Neural progenitor cell (in vitro differentiated cells): ENCODE measurements around the gene STK39. TPM values are rescaled to one million over a fixed set of nuclear protein-coding genes. Genes with fewer than 3 reads are reported as not detected.

Experiments
- DNase-seq: peaks from one replicate; pipeline ENCODE4 v3.0.0-alpha.2; 2016; ENCODE audit warnings: low spot score
- H2AFZ ChIP-seq: fragments of 200-600 bp; sonication (generic); replicated peaks from 2 replicates; pipeline ENCODE4 v1.6.1; 2016; ENCODE audit warnings: antibody characterized with exemption
- H3F3A ChIP-seq: fragments of 200-600 bp; sonication (generic); 2 replicates; pipeline ENCODE4 v1.6.1; 2016; ENCODE audit warnings: antibody characterized with exemption, low read depth
- H3K27ac ChIP-seq: fragments of 200-600 bp; sonication (generic); 2 replicates; pipeline ENCODE4 v1.5.1; 2016; ENCODE audit warnings: mild to moderate bottlenecking
- H3K27me3 ChIP-seq: fragments of 200-600 bp; sonication (generic); 2 replicates; pipeline ENCODE4 v1.6.1; 2016; ENCODE audit warnings: mild to moderate bottlenecking, moderate library complexity
- H3K36me3 ChIP-seq: fragments of 200-600 bp; sonication (generic); 2 replicates; pipeline ENCODE4 v1.5.1; 2016
- H3K4me1 ChIP-seq: fragments of 200-600 bp; sonication (generic); 2 replicates; pipeline ENCODE4 v1.6.1; 2016; ENCODE audit warnings: mixed run types
- H3K4me2 ChIP-seq: fragments of 200-600 bp; sonication (generic); 2 replicates; pipeline ENCODE4 v1.6.1; 2016
- H3K4me3 ChIP-seq: fragments of 200-600 bp; sonication (generic); 2 replicates; pipeline ENCODE4 v1.5.1; 2016
- H3K79me2 ChIP-seq: fragments of 200-600 bp; sonication (generic); 2 replicates; pipeline ENCODE4 v1.6.1; 2016; ENCODE audit warnings: low read depth
- H3K9ac ChIP-seq: fragments of 200-600 bp; sonication (generic); 2 replicates; pipeline ENCODE4 v1.6.1; 2016
- H3K9me3 ChIP-seq: fragments of 200-600 bp; sonication (generic); 2 replicates; pipeline ENCODE4 v1.5.1; 2016; ENCODE audit warnings: low read depth
- H4K20me1 ChIP-seq: fragments of 200-600 bp; sonication (generic); 2 replicates; pipeline ENCODE4 v1.6.1; 2016; ENCODE audit warnings: low read depth
- H3K27ac Mint-ChIP-seq: 3 replicates; pipeline ENCODE4 v1.8.0; 2021; ENCODE audit warnings: mixed read lengths
- H3K27me3 Mint-ChIP-seq: 2 replicates; pipeline ENCODE4 v1.8.0; 2022; ENCODE audit warnings: low read depth, mild to moderate bottlenecking, inconsistent platforms, moderate library complexity, mixed read lengths; ENCODE audit not compliant: insufficient read depth
- H3K36me3 Mint-ChIP-seq: 3 replicates; pipeline ENCODE4 v1.8.0; 2021; ENCODE audit warnings: mixed read lengths
- H3K4me1 Mint-ChIP-seq: 3 replicates; pipeline ENCODE4 v1.8.0; 2021; ENCODE audit warnings: mixed read lengths
- H3K4me3 Mint-ChIP-seq: 3 replicates; pipeline ENCODE4 v1.8.0; 2021; ENCODE audit warnings: mild to moderate bottlenecking, moderate library complexity, mixed read lengths
- H3K9me3 Mint-ChIP-seq: 3 replicates; pipeline ENCODE4 v1.8.0; 2020; ENCODE audit warnings: mixed read lengths
- EZH2 ChIP-seq: fragments of 200-600 bp; sonication (generic); IDR thresholded peaks from 2 replicates; pipeline ENCODE4 v1.6.1; 2017; ENCODE audit warnings: antibody characterized with exemption, mild to moderate bottlenecking, moderate library complexity
- EZH2phosphoT487 ChIP-seq: fragments of 200-600 bp; sonication (generic); IDR thresholded peaks from 2 replicates; pipeline ENCODE4 v1.6.1; 2017; ENCODE audit warnings: antibody characterized with exemption
- total RNA-seq: library from RNA; depleted of rRNA; stranded (reverse); fragments of >200 nt; gene quantifications from 2 replicates; pipeline ENCODE4 v1.2.3, GENCODE V29; 2015; ENCODE audit warnings: low replicate concordance
- TF ChIP-seq, protein P1 (sequence below): fragments of 200-600 bp; sonication (generic); IDR thresholded peaks from 2 replicates; pipeline ENCODE4 v1.5.1; 2017; ENCODE audit warnings: antibody characterized with exemption, mild to moderate bottlenecking

Gene STK39
- total RNA-seq, 1 donor from 2014 or later: 23.8 TPM

DNA sequence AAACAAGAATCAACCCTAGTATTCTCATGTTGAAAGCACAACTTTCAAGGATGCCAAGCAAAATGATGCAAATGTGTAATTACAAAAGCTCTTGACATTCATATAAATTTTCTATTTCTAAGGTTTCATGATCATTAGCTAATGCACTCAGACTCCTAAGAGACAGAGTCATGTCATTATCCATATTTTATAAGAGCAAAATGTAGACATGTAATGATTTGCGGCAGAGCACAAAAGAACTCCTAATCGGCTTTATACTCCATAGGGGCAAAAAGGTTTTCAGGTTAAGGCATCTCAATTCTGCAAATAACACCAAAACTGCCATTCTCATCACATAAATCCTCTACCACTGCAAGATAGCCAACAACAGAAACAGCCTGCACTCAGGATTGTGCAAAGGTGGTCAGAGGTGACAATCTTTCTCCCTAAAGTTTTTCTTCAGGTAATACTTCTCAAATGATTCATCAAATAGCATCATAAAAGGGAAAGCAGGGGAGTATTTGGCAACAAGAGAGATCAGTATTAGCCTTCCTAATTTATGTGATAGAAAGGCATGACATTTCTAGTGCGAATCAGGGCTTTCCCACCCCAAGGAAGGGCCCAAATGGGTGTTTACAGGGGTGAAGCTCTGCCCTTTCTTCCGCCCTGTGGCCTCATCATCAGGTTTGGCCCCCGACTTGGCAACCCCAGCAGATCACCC, 64.7 kb downstream of the STK39 start:
- no peaks in the 10 kb centered on the region for H3K79me2 ChIP-seq
- H3K27me3 ChIP-seq: no peaks in the 10 kb centered on the region
- Mint-ChIP-seq H3K27me3 (peaks cover 6% of the 10 kb centered on the region), H3K4me1 (peaks cover 32% of the 10 kb centered on the region), H3K36me3 (peaks cover 5% of the 10 kb centered on the region), H3K4me3 (no peak overlapping the region), H3K9me3 (no peaks in the 10 kb centered on the region), H3K27ac (no peak overlapping the region)
- H3K4me2 ChIP-seq: no peak overlapping the region
- no peaks in the 10 kb centered on the region for H3K36me3 ChIP-seq
- no peak overlapping the region for H2AFZ ChIP-seq
- H3K27ac ChIP-seq: no peak overlapping the region
- peaks cover 13% of the 10 kb centered on the region for H4K20me1 ChIP-seq
- no peak overlapping the region for H3K4me3 ChIP-seq
- no peak overlapping the region for H3K9ac ChIP-seq
- no peaks in the 10 kb centered on the region for H3K9me3 ChIP-seq
- H3K4me1 ChIP-seq: peaks cover 90% of the 10 kb centered on the region
- no peak for DNase-seq
- H3F3A ChIP-seq: peaks cover 43% of the 10 kb centered on the region
- TF ChIP-seq EZH2: no peak
- TF ChIP-seq, protein P1, sequence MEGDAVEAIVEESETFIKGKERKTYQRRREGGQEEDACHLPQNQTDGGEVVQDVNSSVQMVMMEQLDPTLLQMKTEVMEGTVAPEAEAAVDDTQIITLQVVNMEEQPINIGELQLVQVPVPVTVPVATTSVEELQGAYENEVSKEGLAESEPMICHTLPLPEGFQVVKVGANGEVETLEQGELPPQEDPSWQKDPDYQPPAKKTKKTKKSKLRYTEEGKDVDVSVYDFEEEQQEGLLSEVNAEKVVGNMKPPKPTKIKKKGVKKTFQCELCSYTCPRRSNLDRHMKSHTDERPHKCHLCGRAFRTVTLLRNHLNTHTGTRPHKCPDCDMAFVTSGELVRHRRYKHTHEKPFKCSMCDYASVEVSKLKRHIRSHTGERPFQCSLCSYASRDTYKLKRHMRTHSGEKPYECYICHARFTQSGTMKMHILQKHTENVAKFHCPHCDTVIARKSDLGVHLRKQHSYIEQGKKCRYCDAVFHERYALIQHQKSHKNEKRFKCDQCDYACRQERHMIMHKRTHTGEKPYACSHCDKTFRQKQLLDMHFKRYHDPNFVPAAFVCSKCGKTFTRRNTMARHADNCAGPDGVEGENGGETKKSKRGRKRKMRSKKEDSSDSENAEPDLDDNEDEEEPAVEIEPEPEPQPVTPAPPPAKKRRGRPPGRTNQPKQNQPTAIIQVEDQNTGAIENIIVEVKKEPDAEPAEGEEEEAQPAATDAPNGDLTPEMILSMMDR: no peak
- no peak for TF ChIP-seq EZH2phosphoT487

DNA sequence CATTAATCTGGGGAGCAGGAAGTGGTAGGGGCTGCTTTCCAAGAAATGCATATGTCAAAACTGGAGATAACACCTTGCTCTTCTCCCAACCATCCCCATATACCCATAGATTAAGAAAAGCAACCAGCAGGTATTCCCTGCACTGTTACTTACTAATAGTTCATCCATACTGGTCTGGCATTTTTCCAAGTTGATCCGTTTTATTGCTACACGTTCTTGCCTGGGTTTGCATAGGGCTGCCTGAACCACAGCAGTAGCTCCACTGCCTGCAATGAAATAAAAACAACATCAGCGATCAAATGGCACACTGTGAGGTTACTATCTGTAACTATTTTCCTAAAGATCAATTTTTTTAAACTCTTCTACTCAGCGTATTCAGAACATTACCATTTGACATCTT, 65.6 kb downstream of the STK39 start:
- DNase-seq: no peak
- Histone ChIP-seq H3K4me3 (no peak overlapping the region), H3K27ac (no peak overlapping the region), H3K27me3 (no peaks in the 10 kb centered on the region), H3K4me1 (peaks cover 90% of the 10 kb centered on the region), H3K36me3 (no peaks in the 10 kb centered on the region), H3F3A (peaks cover 35% of the 10 kb centered on the region), H3K9ac (no peak overlapping the region), H3K79me2 (no peaks in the 10 kb centered on the region), H3K4me2 (no peak overlapping the region), H3K9me3 (no peaks in the 10 kb centered on the region), H4K20me1 (peaks cover 12% of the 10 kb centered on the region), H2AFZ (no peak overlapping the region)
- peaks cover 32% of the 10 kb centered on the region for H3K4me1 Mint-ChIP-seq
- H3K36me3 Mint-ChIP-seq: peaks cover 5% of the 10 kb centered on the region
- H3K27me3 Mint-ChIP-seq: peaks cover 6% of the 10 kb centered on the region
- TF ChIP-seq, protein P1: no peak
- no peak for TF ChIP-seq EZH2phosphoT487
- no peak for TF ChIP-seq EZH2
- H3K9me3 Mint-ChIP-seq: no peaks in the 10 kb centered on the region
- no peak overlapping the region for H3K4me3 Mint-ChIP-seq
- H3K27ac Mint-ChIP-seq: no peak overlapping the region

DNA sequence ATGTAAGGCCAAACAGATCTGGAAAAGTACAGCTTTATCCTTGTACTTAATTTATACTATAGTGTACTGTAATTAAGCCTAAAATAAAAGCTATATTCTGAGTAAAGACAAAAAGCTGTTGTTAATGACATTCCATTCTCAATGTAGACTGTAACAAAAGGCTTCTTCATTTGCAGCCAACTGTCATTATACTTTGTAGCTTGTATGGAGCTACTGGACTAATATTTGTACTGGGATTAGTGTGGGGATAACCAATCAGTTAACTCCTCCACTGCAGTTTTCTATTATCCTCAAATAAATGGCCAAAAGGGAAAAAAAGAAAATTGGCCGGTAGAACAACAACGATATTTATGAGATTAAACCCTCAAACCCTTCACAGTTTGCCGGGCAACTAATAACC, 66.5 kb downstream of the STK39 start:
- no peak overlapping the region for H3K27ac ChIP-seq
- Mint-ChIP-seq H3K4me1 (peaks cover 24% of the 10 kb centered on the region), H3K9me3 (no peaks in the 10 kb centered on the region), H3K27ac (no peak overlapping the region), H3K4me3 (no peak overlapping the region), H3K36me3 (peaks cover 5% of the 10 kb centered on the region), H3K27me3 (peaks cover 6% of the 10 kb centered on the region)
- H3K4me3 ChIP-seq: no peak overlapping the region
- H3K4me1 ChIP-seq: peaks cover 88% of the 10 kb centered on the region
- H3K27me3 ChIP-seq: no peaks in the 10 kb centered on the region
- no peaks in the 10 kb centered on the region for H3K9me3 ChIP-seq
- H3K36me3 ChIP-seq: no peaks in the 10 kb centered on the region
- TF ChIP-seq EZH2phosphoT487 (no peak), EZH2 (no peak)
- no peak overlapping the region for H2AFZ ChIP-seq
- peaks cover 5% of the 10 kb centered on the region for H4K20me1 ChIP-seq
- H3K9ac ChIP-seq: no peak overlapping the region
- no peak for DNase-seq
- no peak overlapping the region for H3K4me2 ChIP-seq
- no peaks in the 10 kb centered on the region for H3K79me2 ChIP-seq
- H3F3A ChIP-seq: peaks cover 25% of the 10 kb centered on the region

DNA sequence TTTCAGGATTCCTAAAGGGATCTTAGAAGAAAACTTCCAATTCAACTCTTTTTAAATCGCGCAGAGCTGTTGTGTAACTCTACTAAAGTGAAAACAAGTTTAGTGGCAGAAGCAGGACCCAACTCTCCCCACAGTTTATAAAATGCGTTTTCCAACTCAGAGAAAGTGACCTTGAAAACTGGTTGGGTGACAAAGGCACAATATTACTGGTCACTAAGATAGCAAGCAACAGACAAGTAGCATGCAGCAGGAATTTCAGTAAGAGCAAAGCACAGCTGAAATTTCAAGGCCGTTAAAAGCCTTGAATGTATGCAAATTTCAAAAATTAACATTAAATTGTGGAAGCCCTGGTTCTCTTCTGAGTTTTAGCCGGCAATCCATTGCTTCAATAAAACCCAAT, 66.9 kb downstream of the STK39 start:
- TF ChIP-seq EZH2: no peak
- no peak for TF ChIP-seq EZH2phosphoT487
- Mint-ChIP-seq H3K27me3 (peaks cover 6% of the 10 kb centered on the region), H3K4me1 (peaks cover 21% of the 10 kb centered on the region), H3K36me3 (peaks cover 5% of the 10 kb centered on the region), H3K27ac (no peak overlapping the region), H3K4me3 (no peak overlapping the region), H3K9me3 (no peaks in the 10 kb centered on the region)
- Histone ChIP-seq H3K4me1 (peaks cover 88% of the 10 kb centered on the region), H3K4me2 (no peak overlapping the region), H3K27me3 (no peaks in the 10 kb centered on the region), H3K36me3 (no peaks in the 10 kb centered on the region), H2AFZ (no peak overlapping the region), H3K4me3 (no peak overlapping the region), H4K20me1 (peaks cover 5% of the 10 kb centered on the region), H3K9ac (no peak overlapping the region), H3K9me3 (no peaks in the 10 kb centered on the region), H3F3A (peaks cover 21% of the 10 kb centered on the region), H3K27ac (no peak overlapping the region), H3K79me2 (no peaks in the 10 kb centered on the region)
- DNase-seq: no peak
